ENCODE measurements around the gene NRDE2.
"Not testable (repeated sequence)": the region's sequence is repeated elsewhere in the genome, so short reads cannot be mapped to it uniquely, and the experiment has no call there.

Gene NRDE2

GRCh38 chr14:90345239-90345557, 13.5 kb upstream of the NRDE2 start:
- peak; percentile 80 for DNase-seq (ENCODE audit: low read depth, low spot score)
- H3K27ac ChIP-seq, result no peak overlapping the region

- H3K27ac ChIP-seq, result no peak overlapping the region
- DNase-seq (ENCODE audit: low read depth, low spot score), result no peak
Observed at GRCh38 chr14:90344331-90345238, 12.8 kb upstream of the NRDE2 start.

- no peak overlapping the region for H3K27ac ChIP-seq
- no peak for DNase-seq (ENCODE audit: low read depth, low spot score)
Observed at GRCh38 chr14:90342327-90342726, 10.6 kb upstream of the NRDE2 start.

GRCh38 chr14:90341784-90342183, 10.0 kb upstream of the NRDE2 start:
- DNase-seq (ENCODE audit: low read depth, low spot score), result no peak

GRCh38 chr14:90341232-90341631, 9.5 kb upstream of the NRDE2 start:
- not testable (repeated sequence) for H3K27ac ChIP-seq

More at GRCh38 chr14:90341784-90342183, 10.0 kb upstream of the NRDE2 start:
- no peak overlapping the region for H3K27ac ChIP-seq

GRCh38 chr14:90336985-90337384, 5.2 kb upstream of the NRDE2 start:
- DNase-seq (ENCODE audit: low read depth, low spot score), result no peak
- no peak overlapping the region for H3K27ac ChIP-seq

More at GRCh38 chr14:90341232-90341631, 9.5 kb upstream of the NRDE2 start:
- not testable (repeated sequence) for DNase-seq (ENCODE audit: low read depth, low spot score)

GRCh38 chr14:90336401-90336800, 4.7 kb upstream of the NRDE2 start:
- no peak overlapping the region for H3K27ac ChIP-seq
- DNase-seq (ENCODE audit: low read depth, low spot score), result no peak

- DNase-seq (ENCODE audit: low read depth, low spot score), result no peak
- peak overlapping the region; percentile 63 for H3K27ac ChIP-seq
Observed at GRCh38 chr14:90332271-90332584, 487 bp upstream of the NRDE2 start.

- H3K27ac ChIP-seq, result no peak overlapping the region
- no peak for DNase-seq (ENCODE audit: low read depth, low spot score)
Observed at GRCh38 chr14:90330203-90331196, 1.2 kb downstream of the NRDE2 start.

GRCh38 chr14:90321891-90322290, 9.8 kb downstream of the NRDE2 start:
- no peak for DNase-seq (ENCODE audit: low read depth, low spot score)
- no peak overlapping the region for H3K27ac ChIP-seq

GRCh38 chr14:90319634-90320541, 11.9 kb downstream of the NRDE2 start:
- H3K27ac ChIP-seq, result no peak overlapping the region
- no peak for DNase-seq (ENCODE audit: low read depth, low spot score)

GRCh38 chr14:90319173-90319572, 12.6 kb downstream of the NRDE2 start:
- no peak overlapping the region for H3K27ac ChIP-seq
- no peak for DNase-seq (ENCODE audit: low read depth, low spot score)

GRCh38 chr14:90318016-90318415, 13.7 kb downstream of the NRDE2 start:
- H3K27ac ChIP-seq, result no peak overlapping the region
- DNase-seq (ENCODE audit: low read depth, low spot score), result no peak

- no peak overlapping the region for H3K27ac ChIP-seq
- DNase-seq (ENCODE audit: low read depth, low spot score), result no peak
Observed at GRCh38 chr14:90317286-90317685, 14.5 kb downstream of the NRDE2 start.

GRCh38 chr14:90308561-90308960, 23.2 kb downstream of the NRDE2 start:
- no peak for DNase-seq (ENCODE audit: low read depth, low spot score)
- H3K27ac ChIP-seq, result no peak overlapping the region

- no peak for DNase-seq (ENCODE audit: low read depth, low spot score)
- no peak overlapping the region for H3K27ac ChIP-seq
Observed at GRCh38 chr14:90305176-90305601, 26.6 kb downstream of the NRDE2 start.

- H3K27ac ChIP-seq, result no peak overlapping the region
Observed at GRCh38 chr14:90304502-90304901, 27.2 kb downstream of the NRDE2 start.

GRCh38 chr14:90303473-90303872, 28.3 kb downstream of the NRDE2 start:
- no peak for DNase-seq (ENCODE audit: low read depth, low spot score)
- H3K27ac ChIP-seq, result no peak overlapping the region

More at GRCh38 chr14:90304502-90304901, 27.2 kb downstream of the NRDE2 start:
- no peak for DNase-seq (ENCODE audit: low read depth, low spot score)

GRCh38 chr14:90302529-90303303, 29.0 kb downstream of the NRDE2 start:
- no peak for DNase-seq (ENCODE audit: low read depth, low spot score)

More at GRCh38 chr14:90302529-90303303, 29.0 kb downstream of the NRDE2 start:
- H3K27ac ChIP-seq, result no peak overlapping the region
